Activated T-cell treated with anti-CD3 and anti-CD28 coated beads for 24 hours (primary cell): Measurements from ENCODE around the gene PDCD11.
"Not testable (repeated sequence)": the region's sequence is repeated elsewhere in the genome, so short reads cannot be mapped to it uniquely, and the experiment has no call there.

Source experiments
- DNase-seq: peaks from one replicate; pipeline ENCODE4 v3.0.0-alpha.2; 2020; ENCODE audit warnings: low read depth

The PDCD11 gene

GRCh38 chr10:103396067-103396788 is at the start of gene PDCD11, which contains the start of gene ATP5MK:
Gene PDCD11 (plus strand): TSS chr10:103396626. CDS start chr10:103398427, 1,801 bp downstream.
Gene ATP5MK (minus strand): TSS chr10:103396475. CDS start chr10:103392457, 4,018 bp downstream.
- DNase-seq: peak; percentile 96

- no peak for DNase-seq
Observed at GRCh38 chr10:103350175-103350516, 46.3 kb upstream of the PDCD11 start.

GRCh38 chr10:103350517-103351260 is 45.7 kb upstream of the PDCD11 start, which contains the start of gene PCGF6:
Gene PCGF6 (minus strand): TSS chr10:103351140. CDS start chr10:103351066, 74 bp downstream.
- DNase-seq: peak; percentile 69

- DNase-seq: no peak
Observed at GRCh38 chr10:103353281-103353680, 43.1 kb upstream of the PDCD11 start.

- not testable (repeated sequence) for DNase-seq
Observed at GRCh38 chr10:103354567-103354966, 41.9 kb upstream of the PDCD11 start.

- no peak for DNase-seq
Observed at GRCh38 chr10:103355906-103356599, 40.4 kb upstream of the PDCD11 start.

- not testable (repeated sequence) for DNase-seq
Observed at GRCh38 chr10:103359493-103359892, 36.9 kb upstream of the PDCD11 start.

- not testable (repeated sequence) for DNase-seq
Observed at GRCh38 chr10:103360791-103361190, 35.6 kb upstream of the PDCD11 start.

- DNase-seq: no peak
Observed at GRCh38 chr10:103367379-103367781, 29.0 kb upstream of the PDCD11 start.

GRCh38 chr10:103367782-103368518 is 28.5 kb upstream of the PDCD11 start, which contains the start of gene TAF5:
Gene TAF5 (plus strand): TSS chr10:103367976. CDS start chr10:103367990, 14 bp downstream.
- DNase-seq: peak; percentile 87

- DNase-seq: no peak
Observed at GRCh38 chr10:103373544-103373943, 22.9 kb upstream of the PDCD11 start.

- no peak for DNase-seq
Observed at GRCh38 chr10:103374263-103374662, 22.2 kb upstream of the PDCD11 start.

GRCh38 chr10:103382769-103383168 is 13.7 kb upstream of the PDCD11 start:
- no peak for DNase-seq

GRCh38 chr10:103394180-103394579 is 2.2 kb upstream of the PDCD11 start:
- no peak for DNase-seq

- DNase-seq: no peak
Observed at GRCh38 chr10:103395754-103396066, 716 bp upstream of the PDCD11 start.

- DNase-seq: no peak
Observed at GRCh38 chr10:103396789-103397087, 312 bp downstream of the PDCD11 start.

- DNase-seq: no peak
Observed at GRCh38 chr10:103397191-103397825, 882 bp downstream of the PDCD11 start.

GRCh38 chr10:103413564-103413963 is 17.1 kb downstream of the PDCD11 start:
- DNase-seq: no peak

GRCh38 chr10:103415581-103415980 is 19.2 kb downstream of the PDCD11 start:
- DNase-seq: no peak

GRCh38 chr10:103416436-103417147 is 20.2 kb downstream of the PDCD11 start:
- peak; percentile 13 for DNase-seq

GRCh38 chr10:103417148-103417469 is 20.7 kb downstream of the PDCD11 start:
- DNase-seq: not testable (repeated sequence)
